AG04450 (cell line): Measurements from ENCODE around the gene DLX3. TPM values are rescaled to one million over a fixed set of nuclear protein-coding genes. Genes with fewer than 3 reads are reported as not detected.

ENCODE experiments used
- CTCF ChIA-PET: fragments of 300-600, 350-600 bp; formaldehyde crosslinking; extraction: SDS; loops from one replicate; lab custom pipeline; 2022; ENCODE audit warnings: antibody characterized with exemption, inconsistent platforms; lab: Charles Lee
- POLR2A ChIA-PET: fragments of 350-600 bp; formaldehyde crosslinking; extraction: SDS; loops from one replicate; lab custom pipeline; 2021; ENCODE audit warnings: antibody characterized with exemption, inconsistent platforms; lab: Yijun Ruan, JAX
- DNase-seq: peaks from one replicate; pipeline ENCODE4 v3.0.0-alpha.2; 2011; ENCODE audit warnings: low read depth, low spot score
- H3K27ac ChIP-seq: one replicate; pipeline ENCODE4 v1.5.1; 2012; ENCODE audit warnings: low read depth, low read length, control low read depth
- H3K27me3 ChIP-seq: one replicate; pipeline ENCODE4 v1.6.0; 2012; ENCODE audit warnings: low read length; ENCODE audit not compliant: control insufficient read depth, insufficient read depth
- H3K4me3 ChIP-seq: 2 replicates; pipeline ENCODE4 v1.5.1; 2011; ENCODE audit warnings: mild to moderate bottlenecking, low read depth, low read length, control low read depth
- H3K9me3 ChIP-seq: 2 replicates; pipeline ENCODE4 v1.5.1; 2012; ENCODE audit warnings: low read length; ENCODE audit not compliant: control insufficient read depth, insufficient read depth
- CTCF ChIP-seq: IDR thresholded peaks from 2 replicates; pipeline ENCODE4 v1.5.1; 2011; ENCODE audit warnings: low read depth, low read length, control low read depth, inconsistent platforms
- polyA plus RNA-seq: library from polyadenylated mRNA; depleted of rRNA; stranded (reverse); fragments of >200 nt; gene quantifications from 2 replicates; pipeline ENCODE4 v1.2.3, GENCODE V29; 2011

DLX3 gene
- polyA plus RNA-seq, 1 experiment, result not detected

GRCh38 chr17:49976163-49976827 is 18.7 kb downstream of the DLX3 start:
- no peak overlapping the region for H3K27ac ChIP-seq
- POLR2A ChIA-PET, result no interaction called here
- no peaks in the 10 kb centered on the region; the same call in 1 of the 2 replicates for H3K9me3 ChIP-seq
- no peak for TF ChIP-seq CTCF
- H3K4me3 ChIP-seq, result no peak overlapping the region
- H3K27me3 ChIP-seq, result peaks cover 91% of the 10 kb centered on the region
- DNase-seq, result no peak
- CTCF ChIA-PET, result no interaction called here

GRCh38 chr17:49975531-49975930 is 19.5 kb downstream of the DLX3 start:
- Histone ChIP-seq H3K4me3 (no peak overlapping the region), H3K27ac (no peak overlapping the region), H3K9me3 (no peaks in the 10 kb centered on the region; the same call in 1 of the 2 replicates), H3K27me3 (peaks cover 91% of the 10 kb centered on the region)
- CTCF ChIA-PET, result no interaction called here
- POLR2A ChIA-PET, result no interaction called here
- DNase-seq, result no peak
- no peak for TF ChIP-seq CTCF

GRCh38 chr17:49973271-49973615 is 21.8 kb downstream of the DLX3 start:
- no peak for TF ChIP-seq CTCF
- DNase-seq, result no peak
- Histone ChIP-seq H3K9me3 (peaks cover 9% of the 10 kb centered on the region; the same call in 1 of the 2 replicates), H3K4me3 (no peak overlapping the region), H3K27ac (no peak overlapping the region), H3K27me3 (peaks cover 98% of the 10 kb centered on the region)
- ChIA-PET CTCF (interaction anchor here (1.2 to 1.8 kb wide), 2 partner anchors 23 to 25 kb away, joined by 4 to 8 read pairs; no protein-coding TSS in a partner anchor), POLR2A (no interaction called here)

- CTCF ChIA-PET, result interaction anchor here (1.2 to 1.8 kb wide), 2 partner anchors 24 to 26 kb away, joined by 4 to 8 read pairs; no protein-coding TSS in a partner anchor
- TF ChIP-seq CTCF, result no peak
- peaks cover 98% of the 10 kb centered on the region for H3K27me3 ChIP-seq
- no peak overlapping the region for H3K27ac ChIP-seq
- POLR2A ChIA-PET, result no interaction called here
- H3K4me3 ChIP-seq, result no peak overlapping the region
- no peak for DNase-seq
- peaks cover 9% of the 10 kb centered on the region; the same call in 1 of the 2 replicates for H3K9me3 ChIP-seq
These were observed 22.3 kb downstream of the DLX3 start for GRCh38 chr17:49972486-49973270.
